ENCODE measurements around the gene GRM5.
"Not testable (repeated sequence)": the region's sequence is repeated elsewhere in the genome, so short reads cannot be mapped to it uniquely, and the experiment has no call there.

Gene GRM5

DNA sequence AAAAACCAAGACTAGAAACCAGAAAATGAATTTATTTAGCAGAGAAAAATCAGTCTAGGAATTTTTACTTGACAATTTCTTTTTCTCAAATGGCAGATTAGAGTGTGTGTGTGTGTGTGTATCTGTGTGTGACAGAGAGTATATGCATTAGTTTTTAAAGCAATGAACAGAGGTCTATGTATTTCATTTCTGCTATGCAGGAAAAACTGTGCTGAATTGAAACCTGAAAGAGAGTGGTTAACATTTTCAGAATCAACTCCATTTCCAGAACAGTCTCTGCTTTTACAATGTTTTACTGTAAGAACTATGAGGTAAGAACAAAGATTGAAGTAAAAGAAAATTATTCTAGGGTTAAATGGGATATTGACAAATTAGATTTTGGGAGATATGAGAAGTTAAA, 114.8 kb downstream of the GRM5 start:
- TF ChIP-seq, protein P1, sequence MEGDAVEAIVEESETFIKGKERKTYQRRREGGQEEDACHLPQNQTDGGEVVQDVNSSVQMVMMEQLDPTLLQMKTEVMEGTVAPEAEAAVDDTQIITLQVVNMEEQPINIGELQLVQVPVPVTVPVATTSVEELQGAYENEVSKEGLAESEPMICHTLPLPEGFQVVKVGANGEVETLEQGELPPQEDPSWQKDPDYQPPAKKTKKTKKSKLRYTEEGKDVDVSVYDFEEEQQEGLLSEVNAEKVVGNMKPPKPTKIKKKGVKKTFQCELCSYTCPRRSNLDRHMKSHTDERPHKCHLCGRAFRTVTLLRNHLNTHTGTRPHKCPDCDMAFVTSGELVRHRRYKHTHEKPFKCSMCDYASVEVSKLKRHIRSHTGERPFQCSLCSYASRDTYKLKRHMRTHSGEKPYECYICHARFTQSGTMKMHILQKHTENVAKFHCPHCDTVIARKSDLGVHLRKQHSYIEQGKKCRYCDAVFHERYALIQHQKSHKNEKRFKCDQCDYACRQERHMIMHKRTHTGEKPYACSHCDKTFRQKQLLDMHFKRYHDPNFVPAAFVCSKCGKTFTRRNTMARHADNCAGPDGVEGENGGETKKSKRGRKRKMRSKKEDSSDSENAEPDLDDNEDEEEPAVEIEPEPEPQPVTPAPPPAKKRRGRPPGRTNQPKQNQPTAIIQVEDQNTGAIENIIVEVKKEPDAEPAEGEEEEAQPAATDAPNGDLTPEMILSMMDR (conservative IDR thresholded peaks at IDR 0.05), result no peak
- no peak overlapping the region for H3K27ac ChIP-seq

- H3K27ac ChIP-seq, result not testable (repeated sequence)
Measured at GRCh38 chr11:88948908-88949307, 116.9 kb downstream of the GRM5 start.

- H3K27ac ChIP-seq, result not testable (repeated sequence)
Measured at GRCh38 chr11:88947843-88948572, 117.8 kb downstream of the GRM5 start.

GRCh38 chr11:88929665-88930064, 136.1 kb downstream of the GRM5 start:
- not testable (repeated sequence) for H3K27ac ChIP-seq

GRCh38 chr11:88917065-88917464, 148.7 kb downstream of the GRM5 start:
- H3K27ac ChIP-seq, result not testable (repeated sequence)

DNA sequence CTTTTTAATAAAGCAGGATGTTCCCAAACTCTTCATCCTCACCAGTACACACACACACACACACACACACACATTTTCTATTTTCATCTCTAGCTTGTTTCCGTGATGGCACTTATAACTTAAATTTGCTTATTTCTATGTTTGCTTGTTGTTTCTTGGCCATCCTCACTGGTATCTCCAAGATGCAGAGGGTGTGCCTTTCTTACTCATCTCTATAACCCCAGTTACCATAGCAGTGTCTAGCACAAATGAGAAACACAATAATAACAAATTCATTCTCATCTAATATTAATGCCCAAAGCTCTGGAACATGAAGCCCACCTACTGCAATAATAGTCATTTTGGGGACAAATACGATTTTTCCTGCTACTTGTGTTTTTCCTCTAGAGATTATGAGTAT, 156.3 kb downstream of the GRM5 start:
- TF ChIP-seq, protein P1 (conservative IDR thresholded peaks at IDR 0.05), result no peak
- no peak overlapping the region for H3K27ac ChIP-seq

- not testable (repeated sequence) for H3K27ac ChIP-seq
Measured at GRCh38 chr11:88901436-88901835, 164.3 kb downstream of the GRM5 start.

GRCh38 chr11:88888855-88889254, 176.9 kb downstream of the GRM5 start:
- not testable (repeated sequence) for H3K27ac ChIP-seq

DNA sequence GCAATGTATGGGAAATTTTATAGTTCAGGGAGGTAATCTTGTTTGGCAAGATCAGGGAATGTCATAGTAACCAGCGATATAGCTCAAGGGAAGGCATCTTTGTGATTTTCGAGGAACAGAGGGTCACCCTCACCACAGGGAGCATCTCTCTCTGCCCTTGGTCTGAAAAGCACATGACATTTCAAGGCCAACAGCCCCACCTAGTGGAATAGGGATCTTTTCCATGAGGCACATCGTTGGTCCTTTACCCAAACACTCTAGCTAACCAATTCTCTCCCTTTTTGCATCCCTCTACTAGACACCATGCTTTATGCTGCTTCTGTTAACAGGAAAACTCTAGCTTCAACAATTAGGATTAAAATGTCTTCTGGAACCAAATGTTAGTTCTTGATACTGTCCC, 179.0 kb downstream of the GRM5 start:
- TF ChIP-seq, protein P1 (conservative IDR thresholded peaks at IDR 0.05), result peak; percentile 67
- H3K27ac ChIP-seq, result no peak overlapping the region

DNA sequence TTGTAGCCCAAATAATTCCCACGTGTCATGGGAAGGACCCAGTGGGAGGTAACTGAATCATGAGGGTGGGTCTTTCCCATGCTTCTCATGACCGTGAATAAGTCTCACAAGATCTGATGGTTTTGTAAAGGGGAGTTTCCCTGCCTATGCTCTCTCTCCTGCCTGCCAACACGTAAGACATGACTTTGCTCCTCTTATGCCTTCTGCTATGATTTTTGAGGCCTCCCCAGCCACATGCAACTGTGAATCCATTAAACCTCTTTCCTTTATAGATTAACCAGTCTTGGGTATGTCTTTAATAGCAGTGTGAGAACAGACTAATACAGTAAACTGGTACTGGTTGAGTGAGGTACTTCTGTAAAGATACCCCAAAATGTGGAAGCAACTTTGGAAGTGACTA, 183.0 kb downstream of the GRM5 start:
- not testable (repeated sequence) for H3K27ac ChIP-seq

GRCh38 chr11:88861618-88862017, 204.2 kb downstream of the GRM5 start:
- TF ChIP-seq, protein P1 (conservative IDR thresholded peaks at IDR 0.05), result no peak
- H3K27ac ChIP-seq, result no peak overlapping the region

- H3K27ac ChIP-seq, result not testable (repeated sequence)
Measured at GRCh38 chr11:88860431-88860830, 205.4 kb downstream of the GRM5 start.

DNA sequence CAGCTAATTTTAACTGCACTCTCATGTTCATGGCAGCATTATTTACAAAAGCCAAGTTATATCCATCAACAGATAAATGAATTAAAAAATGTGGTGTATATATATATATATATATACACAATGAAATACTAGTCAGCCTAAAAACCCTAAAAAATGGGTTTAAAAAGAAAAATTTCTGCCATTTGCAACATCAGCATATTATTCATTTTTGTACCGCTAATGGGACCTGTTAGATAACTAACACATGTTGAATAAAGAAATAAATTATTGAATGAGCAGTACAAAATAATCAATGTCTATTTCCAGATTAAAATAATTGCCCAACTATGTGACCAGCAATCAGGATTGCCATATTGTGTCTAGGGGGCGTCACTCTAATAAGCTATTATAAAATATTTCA, 211.8 kb downstream of the GRM5 start:
- not testable (repeated sequence) for H3K27ac ChIP-seq

DNA sequence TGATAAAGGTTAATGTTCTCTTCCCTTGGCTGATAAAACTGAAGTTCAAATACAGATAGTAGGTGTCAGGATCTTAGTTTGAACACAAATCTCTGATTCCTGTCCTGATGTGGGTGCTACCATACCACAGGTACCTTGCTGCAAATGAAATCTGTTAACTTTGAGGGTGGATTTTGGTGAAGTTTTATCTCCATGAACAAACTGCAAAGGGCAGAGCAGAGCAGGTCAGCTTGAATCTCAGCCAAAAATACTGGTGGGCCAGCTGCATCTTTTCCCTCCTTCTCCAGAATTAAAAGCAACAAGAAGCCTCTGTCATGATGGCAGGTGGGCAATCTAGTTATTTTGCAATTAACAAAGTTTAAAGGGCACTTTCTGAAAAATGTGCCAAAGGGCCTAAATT, 214.2 kb downstream of the GRM5 start:
- not testable (repeated sequence) for H3K27ac ChIP-seq

- H3K27ac ChIP-seq, result not testable (repeated sequence)
Measured at GRCh38 chr11:88849773-88850172, 216.0 kb downstream of the GRM5 start.
